Endothelial cell of umbilical vein (primary cell): ENCODE measurements around the gene DALRD3. TPM values are rescaled to one million over a fixed set of nuclear protein-coding genes. Genes with fewer than 3 reads are reported as not detected.

Source experiments
- BruUV-seq: library from RNA; stranded (reverse); fragments of 400-500 nt; replicated peaks from 2 replicates; lab custom pipeline; 2021; lab: Mats Ljungman, UMichigan
- CTCF ChIA-PET: fragments of 300-600, 350-600 bp; sonication (Branson Sonifier 250); formaldehyde crosslinking; loops from one replicate; lab custom pipeline; 2021; ENCODE audit warnings: antibody characterized with exemption, inconsistent platforms; lab: Charles Lee
- POLR2A ChIA-PET: fragments of 300-600, 350-600 bp; sonication (Branson Sonifier 250); formaldehyde crosslinking; loops from one replicate; lab custom pipeline; 2021; ENCODE audit warnings: antibody characterized with exemption, inconsistent platforms; lab: Charles Lee
- DNase-seq: peaks from one replicate; pipeline ENCODE4 v3.0.0-alpha.2; 2011; ENCODE audit warnings: low read depth, low spot score
- FAIRE-seq: peaks from 2 replicates; lab custom pipeline; 2011; peaks lifted over from hg19 to GRCh38; lab: Jason Lieb, UNC
- H2AFZ ChIP-seq: 2 replicates; pipeline ENCODE4 v1.6.0; 2012; ENCODE audit warnings: low read depth, low read length, control low read depth, inconsistent platforms
- H3K27ac ChIP-seq: 2 replicates; pipeline ENCODE4 v1.5.1; 2011; ENCODE audit warnings: low read depth, mild to moderate bottlenecking, control low read depth, low read length, moderate library complexity; ENCODE audit not compliant: insufficient read depth
- H3K27me3 ChIP-seq, 2 experiments: 2 replicates each; pipeline versions ENCODE4 v1.6.0 to v1.6.1; 2011; ENCODE audit warnings: low read length in 2 of 2, mixed read lengths in 1 of 2; ENCODE audit not compliant: control insufficient read depth in 2 of 2, insufficient read depth in 2 of 2
- H3K36me3 ChIP-seq, 2 experiments: 2 replicates in 1 of 2; 3 replicates in 1 of 2; pipeline ENCODE4 v1.5.1; 2011; ENCODE audit warnings: low read length in 2 of 2, mild to moderate bottlenecking in 1 of 2, moderate library complexity in 1 of 2; ENCODE audit not compliant: control insufficient read depth in 2 of 2, insufficient read depth in 2 of 2; ENCODE audit errors: extremely low read depth in 1 of 2
- H3K4me1 ChIP-seq: 3 replicates; pipeline ENCODE4 v1.5.1; 2011; ENCODE audit warnings: mild to moderate bottlenecking, low read length; ENCODE audit not compliant: control insufficient read depth, insufficient read depth; ENCODE audit errors: extremely low read depth
- H3K4me2 ChIP-seq: 2 replicates; pipeline ENCODE4 v1.6.1; 2011; ENCODE audit warnings: low read length, control low read depth, mixed read lengths; ENCODE audit not compliant: insufficient read depth
- H3K4me3 ChIP-seq, 3 experiments: fragments of 200-600 bp in 1 of 3; sonication (generic), shearing (Covaris generic) in 1 of 3; replicated peaks in 1 of 3; 2 replicates each; pipeline ENCODE4 v1.5.1; 2011 to 2016; ENCODE audit warnings: control low read depth in 3 of 3, low read length in 3 of 3, mild to moderate bottlenecking in 2 of 3, inconsistent platforms in 1 of 3, low read depth in 1 of 3, moderate library complexity in 1 of 3; ENCODE audit not compliant: insufficient read depth in 1 of 3
- H3K79me2 ChIP-seq: 2 replicates; pipeline ENCODE4 v1.6.0; 2012; ENCODE audit warnings: low read length, inconsistent platforms; ENCODE audit not compliant: control insufficient read depth, insufficient read depth
- H3K9ac ChIP-seq: replicated peaks from 2 replicates; pipeline ENCODE3; 2011; ENCODE audit warnings: low read length, control low read depth; ENCODE audit not compliant: insufficient read depth; ENCODE audit errors: extremely low read depth
- H3K9me1 ChIP-seq: replicated peaks from 3 replicates; pipeline ENCODE4 v1.6.0; 2011; ENCODE audit warnings: mild to moderate bottlenecking, low read length; ENCODE audit not compliant: control insufficient read depth, insufficient read depth; ENCODE audit errors: extremely low read depth
- H3K9me3 ChIP-seq: replicated peaks from 2 replicates; pipeline ENCODE4 v1.5.1; 2012; ENCODE audit warnings: low read length, inconsistent platforms; ENCODE audit not compliant: control insufficient read depth, insufficient read depth
- H4K20me1 ChIP-seq: replicated peaks from 2 replicates; pipeline ENCODE3; 2011; ENCODE audit warnings: mild to moderate bottlenecking, low read length; ENCODE audit not compliant: control insufficient read depth, insufficient read depth; ENCODE audit errors: extremely low read depth
- EZH2 ChIP-seq: IDR thresholded peaks from 2 replicates; pipeline ENCODE4 v1.6.1; 2012; ENCODE audit warnings: borderline replicate concordance, low read depth, mild to moderate bottlenecking, moderate library complexity, low read length, inconsistent platforms; ENCODE audit not compliant: severe bottlenecking
- FOS ChIP-seq: IDR thresholded peaks from 2 replicates; pipeline ENCODE4 v1.6.1; 2011; ENCODE audit warnings: mild to moderate bottlenecking, low read length, moderate library complexity, borderline replicate concordance; ENCODE audit not compliant: insufficient read depth
- GATA2 ChIP-seq: IDR thresholded peaks from 2 replicates; pipeline ENCODE4 v1.7.0; 2011; ENCODE audit warnings: low read depth, mild to moderate bottlenecking, moderate library complexity, mixed read lengths, low read length; ENCODE audit not compliant: insufficient read length, insufficient read depth
- JUN ChIP-seq: IDR thresholded peaks from 2 replicates; pipeline ENCODE4 v1.6.1; 2011; ENCODE audit warnings: borderline replicate concordance, low read depth; ENCODE audit not compliant: insufficient read length, insufficient read depth
- MYC ChIP-seq: IDR thresholded peaks from one replicate; pipeline ENCODE4 v1.6.1; 2011; ENCODE audit warnings: mild to moderate bottlenecking, low read depth, low read length
- POLR2A ChIP-seq: IDR thresholded peaks from 2 replicates; pipeline ENCODE4 v1.6.1; 2012; ENCODE audit warnings: low read depth, mild to moderate bottlenecking, control low read depth, low read length
- POLR2AphosphoS5 ChIP-seq: IDR thresholded peaks from 2 replicates; pipeline ENCODE4 v1.6.1; 2012; ENCODE audit warnings: low read depth, mild to moderate bottlenecking, control low read depth, low read length, moderate library complexity; ENCODE audit not compliant: insufficient read depth
- dilution Hi-C: fragments of 300-500 bp; cut with MboI; formaldehyde crosslinking; loops from one replicate; pipeline ENCODE4 v1.15.0; 2019; ENCODE audit warnings: low sequenced_read_pairs; ENCODE audit not compliant: extremely low pct_ligation_motif_present
- intact Hi-C: fragments of 100-400 bp; cut with micrococcal nuclease; formaldehyde crosslinking; loops from one replicate; pipeline ENCODE4 v1.10.0; 2022
- polyA plus RNA-seq, 4 experiments: library from polyadenylated mRNA; depleted of rRNA in 3 of 4; stranded (reverse) in 3 of 4; unstranded in 1 of 4; fragments of >200 nt; gene quantifications; 2 replicates each; pipeline versions ENCODE4 v1.2.1 to v1.2.3, GENCODE V29; 2011 to 2012; ENCODE audit warnings: missing spikeins in 1 of 4
- total RNA-seq: library from RNA; stranded (reverse); gene quantifications from 2 replicates; pipeline ENCODE4 v1.2.3, GENCODE V29; 2021
- TF ChIP-seq, protein P1 (sequence below), 2 donors: IDR thresholded peaks; 1 replicate in 1 of 2; 2 replicates in 1 of 2; pipeline ENCODE4 v1.5.1; 2011; ENCODE audit warnings: low read length in 2 of 2, mild to moderate bottlenecking in 2 of 2, moderate library complexity in 2 of 2, control low read depth in 1 of 2, inconsistent platforms in 1 of 2, low read depth in 1 of 2; ENCODE audit not compliant: insufficient read depth in 1 of 2; ENCODE audit errors: extremely low read depth in 1 of 2
- TF ChIP-seq, protein P2 (sequence below): IDR thresholded peaks from 2 replicates; pipeline ENCODE4 v1.6.1; 2011; ENCODE audit not compliant: insufficient read depth, insufficient read length

DALRD3 gene
- total and polyA plus RNA-seq, 2 donors (not counting 3 experiments of a cell fraction or from before 2014, with no cell fraction given): 22.7 to 60.8 TPM

DNA sequence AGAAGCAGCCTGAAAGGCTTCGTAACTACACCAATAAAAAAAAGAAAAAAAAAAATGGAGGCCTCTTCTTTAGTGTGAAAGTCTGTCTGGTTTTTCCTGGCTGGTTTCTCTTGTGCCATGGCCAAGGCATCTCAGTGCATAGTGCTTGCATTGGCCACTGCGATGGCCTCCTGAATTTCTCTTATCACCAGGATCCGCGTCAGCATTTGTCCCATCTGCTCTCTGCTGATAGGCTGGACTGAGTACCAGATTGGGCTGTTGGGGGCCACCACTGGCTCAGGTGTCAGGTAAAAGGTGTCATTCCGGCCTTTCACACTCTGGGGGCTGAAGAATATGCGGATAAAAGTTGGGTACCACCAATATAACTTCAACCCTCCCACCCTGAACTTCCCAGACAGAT, 11.9 kb upstream of the DALRD3 start:
- H3K9me1 ChIP-seq: no peaks in the 10 kb centered on the region
- peaks cover 27% of the 10 kb centered on the region for H3K79me2 ChIP-seq
- no peak overlapping the region for H3K4me3 ChIP-seq
- TF ChIP-seq GATA2 (no peak), POLR2AphosphoS5 (no peak), MYC (no peak), FOS (no peak), POLR2A (no peak), EZH2 (no peak), JUN (no peak)
- TF ChIP-seq, protein P1, sequence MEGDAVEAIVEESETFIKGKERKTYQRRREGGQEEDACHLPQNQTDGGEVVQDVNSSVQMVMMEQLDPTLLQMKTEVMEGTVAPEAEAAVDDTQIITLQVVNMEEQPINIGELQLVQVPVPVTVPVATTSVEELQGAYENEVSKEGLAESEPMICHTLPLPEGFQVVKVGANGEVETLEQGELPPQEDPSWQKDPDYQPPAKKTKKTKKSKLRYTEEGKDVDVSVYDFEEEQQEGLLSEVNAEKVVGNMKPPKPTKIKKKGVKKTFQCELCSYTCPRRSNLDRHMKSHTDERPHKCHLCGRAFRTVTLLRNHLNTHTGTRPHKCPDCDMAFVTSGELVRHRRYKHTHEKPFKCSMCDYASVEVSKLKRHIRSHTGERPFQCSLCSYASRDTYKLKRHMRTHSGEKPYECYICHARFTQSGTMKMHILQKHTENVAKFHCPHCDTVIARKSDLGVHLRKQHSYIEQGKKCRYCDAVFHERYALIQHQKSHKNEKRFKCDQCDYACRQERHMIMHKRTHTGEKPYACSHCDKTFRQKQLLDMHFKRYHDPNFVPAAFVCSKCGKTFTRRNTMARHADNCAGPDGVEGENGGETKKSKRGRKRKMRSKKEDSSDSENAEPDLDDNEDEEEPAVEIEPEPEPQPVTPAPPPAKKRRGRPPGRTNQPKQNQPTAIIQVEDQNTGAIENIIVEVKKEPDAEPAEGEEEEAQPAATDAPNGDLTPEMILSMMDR (IDR thresholded peaks at IDR 0.05; ENCODE audit: extremely low read depth in 1 of 2, insufficient read depth in 1 of 2, low read depth in 1 of 2, low read length in 2 of 2): no peak
- TF ChIP-seq, protein P2, sequence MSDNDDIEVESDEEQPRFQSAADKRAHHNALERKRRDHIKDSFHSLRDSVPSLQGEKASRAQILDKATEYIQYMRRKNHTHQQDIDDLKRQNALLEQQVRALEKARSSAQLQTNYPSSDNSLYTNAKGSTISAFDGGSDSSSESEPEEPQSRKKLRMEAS: no peak
- dilution Hi-C loops (no loop called here), intact Hi-C loops (no loop called here)
- H3K9ac ChIP-seq: no peak overlapping the region
- H3K9me3 ChIP-seq: no peaks in the 10 kb centered on the region
- ChIA-PET POLR2A (no interaction called here), CTCF (no interaction called here)
- no TSS peak for BruUV-seq
- H3K27me3 ChIP-seq: no peaks in the 10 kb centered on the region
- H3K36me3 ChIP-seq: peaks cover 20 to 40% of the 10 kb centered on the region in 2 experiments
- peaks cover 11% of the 10 kb centered on the region for H3K4me1 ChIP-seq
- H3K27ac ChIP-seq: no peak overlapping the region
- no peak overlapping the region for H2AFZ ChIP-seq
- no peak for FAIRE-seq
- DNase-seq: no peak
- no peaks in the 10 kb centered on the region for H4K20me1 ChIP-seq
- no peak overlapping the region for H3K4me2 ChIP-seq
